Measurements from ENCODE around the gene NRF1. TPM values are rescaled to one million over a fixed set of nuclear protein-coding genes. Genes with fewer than 3 reads are reported as not detected.

Gene NRF1
- total and polyA plus RNA-seq, 10 of the 15 experiments (the other 5 are each of a cell fraction or from before 2014, with no cell fraction given) = 3.5 to 23.1 (median 13.5) TPM

- no peak for TF ChIP-seq ZNF217 (IDR thresholded peaks at IDR 0.05)
- no peak for TF ChIP-seq ELK1 (IDR thresholded peaks at IDR 0.05; ENCODE audit: low read depth, low read length)
- no peak for TF ChIP-seq HDAC2 (IDR thresholded peaks at IDR 0.05)
- no peak for TF ChIP-seq FOXM1 (IDR thresholded peaks at IDR 0.05; ENCODE audit: low read depth, low read length)
- peak; percentile 71 for TF ChIP-seq MYC (IDR thresholded peaks at IDR 0.05; ENCODE audit: insufficient read depth, insufficient read length, insufficient replicate concordance, low read length, severe bottlenecking)
- TF ChIP-seq TCF3 (IDR thresholded peaks at IDR 0.05; ENCODE audit: borderline replicate concordance, insufficient read depth, low read depth, low read length) = peak; percentile 63; the same call in 1 of the 2 replicates
- TF ChIP-seq TBL1XR1 (IDR thresholded peaks at IDR 0.05; ENCODE audit: low read depth, low read length) = 0 out of 2 replicates have a peak, but pooled peaks have one; percentile 26
- TF ChIP-seq POLR2AphosphoS5 (IDR thresholded peaks at IDR 0.05; ENCODE audit: low read length) = peak; percentile 88
- peak; percentile 78 for TF ChIP-seq NR2C1 (IDR thresholded peaks at IDR 0.05)
- peak; percentile 96 for TF ChIP-seq STAT1 (conservative IDR thresholded peaks at IDR 0.05)
- TF ChIP-seq PKNOX1 (IDR thresholded peaks at IDR 0.05) = no peak
- no peak for TF ChIP-seq ZZZ3 (IDR thresholded peaks at IDR 0.05; ENCODE audit: control insufficient read depth, insufficient read length, low read depth)
- TF ChIP-seq SREBF2 (IDR thresholded peaks at IDR 0.05; ENCODE audit: low read length) = no peak
- TF ChIP-seq MEF2B (IDR thresholded peaks at IDR 0.05; ENCODE audit: partially characterized antibody, poor library complexity, severe bottlenecking) = peak; percentile 31
- TF ChIP-seq KAT2A (conservative IDR thresholded peaks at IDR 0.05; ENCODE audit: control insufficient read depth, low read depth, low read length) = no peak
- TF ChIP-seq SMAD1 (IDR thresholded peaks at IDR 0.05; ENCODE audit: low read depth, partially characterized antibody) = no peak
- TF ChIP-seq CTCF (IDR thresholded peaks at IDR 0.05 in 2 of 3, conservative IDR thresholded peaks at IDR 0.05 in 1 of 3; ENCODE audit: control insufficient read depth in 2 of 3, extremely low read depth in 1 of 3, insufficient read depth in 1 of 3, low read depth in 3 of 3, low read length in 3 of 3) = peak in 1 of 3 experiments; percentile 15; a peak in 2 of 6 replicates
- TF ChIP-seq NKRF (conservative IDR thresholded peaks at IDR 0.05) = peak; percentile 35
- TF ChIP-seq ETV6 (conservative IDR thresholded peaks at IDR 0.05 in 1 of 2, IDR thresholded peaks at IDR 0.05 in 1 of 2; ENCODE audit: borderline replicate concordance in 1 of 2, low read depth in 1 of 2) = no peak
- TF ChIP-seq BACH1 (IDR thresholded peaks at IDR 0.05; ENCODE audit: borderline replicate concordance) = peak; percentile 92
- no peak for TF ChIP-seq ESRRA (IDR thresholded peaks at IDR 0.05; ENCODE audit: low read length)
- TF ChIP-seq RAD51 (IDR thresholded peaks at IDR 0.05) = no peak
- TF ChIP-seq ZSCAN29 (IDR thresholded peaks at IDR 0.05) = 0 out of 2 replicates have a peak, but pooled peaks have one; percentile 6
- TF ChIP-seq ATF7 (IDR thresholded peaks at IDR 0.05; ENCODE audit: low read depth) = no peak
Measured at GRCh38 chr7:129611246-129612111, at the start of gene NRF1 (continued).
